Endothelial cell of umbilical vein (primary cell): ENCODE measurements around the gene PCDH15. TPM values are rescaled to one million over a fixed set of nuclear protein-coding genes. Genes with fewer than 3 reads are reported as not detected.

Experiments
- BruUV-seq: library from RNA; stranded (reverse); fragments of 400-500 nt; replicated peaks from 2 replicates; lab custom pipeline; 2021; lab: Mats Ljungman, UMichigan
- CTCF ChIA-PET: fragments of 300-600, 350-600 bp; sonication (Branson Sonifier 250); formaldehyde crosslinking; loops from one replicate; lab custom pipeline; 2021; ENCODE audit warnings: antibody characterized with exemption, inconsistent platforms; lab: Charles Lee
- POLR2A ChIA-PET: fragments of 300-600, 350-600 bp; sonication (Branson Sonifier 250); formaldehyde crosslinking; loops from one replicate; lab custom pipeline; 2021; ENCODE audit warnings: antibody characterized with exemption, inconsistent platforms; lab: Charles Lee
- DNase-seq: peaks from one replicate; pipeline ENCODE4 v3.0.0-alpha.2; 2011; ENCODE audit warnings: low read depth, low spot score
- FAIRE-seq: peaks from 2 replicates; lab custom pipeline; 2011; peaks lifted over from hg19 to GRCh38; lab: Jason Lieb, UNC
- H2AFZ ChIP-seq: 2 replicates; pipeline ENCODE4 v1.6.0; 2012; ENCODE audit warnings: low read depth, low read length, control low read depth, inconsistent platforms
- H3K27ac ChIP-seq: 2 replicates; pipeline ENCODE4 v1.5.1; 2011; ENCODE audit warnings: low read depth, mild to moderate bottlenecking, control low read depth, low read length, moderate library complexity; ENCODE audit not compliant: insufficient read depth
- H3K27me3 ChIP-seq, 2 experiments: 2 replicates each; pipeline versions ENCODE4 v1.6.0 to v1.6.1; 2011; ENCODE audit warnings: low read length in 2 of 2, mixed read lengths in 1 of 2; ENCODE audit not compliant: control insufficient read depth in 2 of 2, insufficient read depth in 2 of 2
- H3K36me3 ChIP-seq, 2 experiments: 2 replicates in 1 of 2; 3 replicates in 1 of 2; pipeline ENCODE4 v1.5.1; 2011; ENCODE audit warnings: low read length in 2 of 2, mild to moderate bottlenecking in 1 of 2, moderate library complexity in 1 of 2; ENCODE audit not compliant: control insufficient read depth in 2 of 2, insufficient read depth in 2 of 2; ENCODE audit errors: extremely low read depth in 1 of 2
- H3K4me1 ChIP-seq: 3 replicates; pipeline ENCODE4 v1.5.1; 2011; ENCODE audit warnings: mild to moderate bottlenecking, low read length; ENCODE audit not compliant: control insufficient read depth, insufficient read depth; ENCODE audit errors: extremely low read depth
- H3K4me2 ChIP-seq: 2 replicates; pipeline ENCODE4 v1.6.1; 2011; ENCODE audit warnings: low read length, control low read depth, mixed read lengths; ENCODE audit not compliant: insufficient read depth
- H3K4me3 ChIP-seq, 3 experiments: fragments of 200-600 bp in 1 of 3; sonication (generic), shearing (Covaris generic) in 1 of 3; replicated peaks in 1 of 3; 2 replicates each; pipeline ENCODE4 v1.5.1; 2011 to 2016; ENCODE audit warnings: control low read depth in 3 of 3, low read length in 3 of 3, mild to moderate bottlenecking in 2 of 3, inconsistent platforms in 1 of 3, low read depth in 1 of 3, moderate library complexity in 1 of 3; ENCODE audit not compliant: insufficient read depth in 1 of 3
- H3K79me2 ChIP-seq: 2 replicates; pipeline ENCODE4 v1.6.0; 2012; ENCODE audit warnings: low read length, inconsistent platforms; ENCODE audit not compliant: control insufficient read depth, insufficient read depth
- H3K9ac ChIP-seq: replicated peaks from 2 replicates; pipeline ENCODE3; 2011; ENCODE audit warnings: low read length, control low read depth; ENCODE audit not compliant: insufficient read depth; ENCODE audit errors: extremely low read depth
- H3K9me1 ChIP-seq: replicated peaks from 3 replicates; pipeline ENCODE4 v1.6.0; 2011; ENCODE audit warnings: mild to moderate bottlenecking, low read length; ENCODE audit not compliant: control insufficient read depth, insufficient read depth; ENCODE audit errors: extremely low read depth
- H3K9me3 ChIP-seq: replicated peaks from 2 replicates; pipeline ENCODE4 v1.5.1; 2012; ENCODE audit warnings: low read length, inconsistent platforms; ENCODE audit not compliant: control insufficient read depth, insufficient read depth
- H4K20me1 ChIP-seq: replicated peaks from 2 replicates; pipeline ENCODE3; 2011; ENCODE audit warnings: mild to moderate bottlenecking, low read length; ENCODE audit not compliant: control insufficient read depth, insufficient read depth; ENCODE audit errors: extremely low read depth
- EZH2 ChIP-seq: IDR thresholded peaks from 2 replicates; pipeline ENCODE4 v1.6.1; 2012; ENCODE audit warnings: borderline replicate concordance, low read depth, mild to moderate bottlenecking, moderate library complexity, low read length, inconsistent platforms; ENCODE audit not compliant: severe bottlenecking
- FOS ChIP-seq: IDR thresholded peaks from 2 replicates; pipeline ENCODE4 v1.6.1; 2011; ENCODE audit warnings: mild to moderate bottlenecking, low read length, moderate library complexity, borderline replicate concordance; ENCODE audit not compliant: insufficient read depth
- JUN ChIP-seq: IDR thresholded peaks from 2 replicates; pipeline ENCODE4 v1.6.1; 2011; ENCODE audit warnings: borderline replicate concordance, low read depth; ENCODE audit not compliant: insufficient read length, insufficient read depth
- MYC ChIP-seq: IDR thresholded peaks from one replicate; pipeline ENCODE4 v1.6.1; 2011; ENCODE audit warnings: mild to moderate bottlenecking, low read depth, low read length
- POLR2AphosphoS5 ChIP-seq: IDR thresholded peaks from 2 replicates; pipeline ENCODE4 v1.6.1; 2012; ENCODE audit warnings: low read depth, mild to moderate bottlenecking, control low read depth, low read length, moderate library complexity; ENCODE audit not compliant: insufficient read depth
- dilution Hi-C: fragments of 300-500 bp; cut with MboI; formaldehyde crosslinking; loops from one replicate; pipeline ENCODE4 v1.15.0; 2019; ENCODE audit warnings: low sequenced_read_pairs; ENCODE audit not compliant: extremely low pct_ligation_motif_present
- intact Hi-C: fragments of 100-400 bp; cut with micrococcal nuclease; formaldehyde crosslinking; loops from one replicate; pipeline ENCODE4 v1.10.0; 2022
- polyA plus RNA-seq, 4 experiments: library from polyadenylated mRNA; depleted of rRNA in 3 of 4; stranded (reverse) in 3 of 4; unstranded in 1 of 4; fragments of >200 nt; gene quantifications; 2 replicates each; pipeline versions ENCODE4 v1.2.1 to v1.2.3, GENCODE V29; 2011 to 2012; ENCODE audit warnings: missing spikeins in 1 of 4
- total RNA-seq: library from RNA; stranded (reverse); gene quantifications from 2 replicates; pipeline ENCODE4 v1.2.3, GENCODE V29; 2021
- TF ChIP-seq, protein P1 (sequence below), 2 donors: IDR thresholded peaks; 1 replicate in 1 of 2; 2 replicates in 1 of 2; pipeline ENCODE4 v1.5.1; 2011; ENCODE audit warnings: low read length in 2 of 2, mild to moderate bottlenecking in 2 of 2, moderate library complexity in 2 of 2, control low read depth in 1 of 2, inconsistent platforms in 1 of 2, low read depth in 1 of 2; ENCODE audit not compliant: insufficient read depth in 1 of 2; ENCODE audit errors: extremely low read depth in 1 of 2
- TF ChIP-seq, protein P2 (sequence below): IDR thresholded peaks from 2 replicates; pipeline ENCODE4 v1.6.1; 2011; ENCODE audit not compliant: insufficient read depth, insufficient read length

PCDH15 gene
- total and polyA plus RNA-seq, 2 donors (not counting 3 experiments of a cell fraction or from before 2014, with no cell fraction given), result 0.04 TPM; not detected in 1

DNA sequence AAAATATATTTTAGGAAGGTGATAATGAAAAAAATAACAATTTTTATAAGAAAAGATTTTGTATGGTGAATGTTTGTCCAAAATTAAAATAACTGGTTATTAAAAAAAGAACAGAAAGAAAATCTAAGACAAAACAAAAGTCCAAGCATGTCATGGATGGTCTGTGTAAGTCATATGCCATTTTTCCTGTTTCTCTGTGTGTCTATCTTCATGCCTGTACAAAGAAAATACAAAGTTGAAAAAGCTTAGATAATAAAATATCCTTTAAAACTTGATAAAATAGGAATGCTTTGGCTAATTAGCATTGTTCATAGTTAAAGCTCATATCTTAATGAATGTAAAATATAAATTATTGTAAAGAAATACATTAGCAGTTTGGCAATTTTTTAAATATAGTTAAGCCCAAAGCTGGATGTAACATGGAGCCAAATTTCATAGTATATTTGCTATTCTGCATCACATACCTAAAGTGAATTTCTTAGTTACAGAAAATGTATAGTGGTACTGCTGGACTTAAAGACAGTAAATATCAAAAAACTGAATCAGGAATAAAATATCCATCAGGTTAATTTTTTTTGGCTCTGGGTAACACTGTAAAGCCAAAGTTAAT, 661.1 kb downstream of the PCDH15 start:
- BruUV-seq, result no TSS peak
- H3K79me2 ChIP-seq, result no peaks in the 10 kb centered on the region
- dilution Hi-C loops, result no loop called here
- H3K9ac ChIP-seq, result no peak overlapping the region
- TF ChIP-seq, protein P1, sequence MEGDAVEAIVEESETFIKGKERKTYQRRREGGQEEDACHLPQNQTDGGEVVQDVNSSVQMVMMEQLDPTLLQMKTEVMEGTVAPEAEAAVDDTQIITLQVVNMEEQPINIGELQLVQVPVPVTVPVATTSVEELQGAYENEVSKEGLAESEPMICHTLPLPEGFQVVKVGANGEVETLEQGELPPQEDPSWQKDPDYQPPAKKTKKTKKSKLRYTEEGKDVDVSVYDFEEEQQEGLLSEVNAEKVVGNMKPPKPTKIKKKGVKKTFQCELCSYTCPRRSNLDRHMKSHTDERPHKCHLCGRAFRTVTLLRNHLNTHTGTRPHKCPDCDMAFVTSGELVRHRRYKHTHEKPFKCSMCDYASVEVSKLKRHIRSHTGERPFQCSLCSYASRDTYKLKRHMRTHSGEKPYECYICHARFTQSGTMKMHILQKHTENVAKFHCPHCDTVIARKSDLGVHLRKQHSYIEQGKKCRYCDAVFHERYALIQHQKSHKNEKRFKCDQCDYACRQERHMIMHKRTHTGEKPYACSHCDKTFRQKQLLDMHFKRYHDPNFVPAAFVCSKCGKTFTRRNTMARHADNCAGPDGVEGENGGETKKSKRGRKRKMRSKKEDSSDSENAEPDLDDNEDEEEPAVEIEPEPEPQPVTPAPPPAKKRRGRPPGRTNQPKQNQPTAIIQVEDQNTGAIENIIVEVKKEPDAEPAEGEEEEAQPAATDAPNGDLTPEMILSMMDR (IDR thresholded peaks at IDR 0.05; ENCODE audit: extremely low read depth in 1 of 2, insufficient read depth in 1 of 2, low read depth in 1 of 2, low read length in 2 of 2), result no peak
- TF ChIP-seq FOS, result no peak
- no peak for TF ChIP-seq JUN
- no peak for TF ChIP-seq EZH2
- no peak for TF ChIP-seq POLR2AphosphoS5
- no peak for TF ChIP-seq MYC
- TF ChIP-seq, protein P2, sequence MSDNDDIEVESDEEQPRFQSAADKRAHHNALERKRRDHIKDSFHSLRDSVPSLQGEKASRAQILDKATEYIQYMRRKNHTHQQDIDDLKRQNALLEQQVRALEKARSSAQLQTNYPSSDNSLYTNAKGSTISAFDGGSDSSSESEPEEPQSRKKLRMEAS, result no peak
- no peak for DNase-seq
- no peak for FAIRE-seq
- no peak overlapping the region for H3K4me2 ChIP-seq
- no peaks in the 10 kb centered on the region for H3K36me3 ChIP-seq
- H3K27me3 ChIP-seq, result no peaks in the 10 kb centered on the region
- H3K4me3 ChIP-seq, result no peak overlapping the region
- no peaks in the 10 kb centered on the region for H3K9me3 ChIP-seq
- H3K27ac ChIP-seq, result no peak overlapping the region
- ChIA-PET CTCF (no interaction called here), POLR2A (no interaction called here)
- H3K4me1 ChIP-seq, result no peaks in the 10 kb centered on the region
- H2AFZ ChIP-seq, result no peak overlapping the region
- H4K20me1 ChIP-seq, result no peaks in the 10 kb centered on the region
- H3K9me1 ChIP-seq, result no peaks in the 10 kb centered on the region
- intact Hi-C loops, result no loop called here
